A549 (cell line): ENCODE results near the gene SEMA3A. TPM values are rescaled to one million over a fixed set of nuclear protein-coding genes. Genes with fewer than 3 reads are reported as not detected.

Source experiments
- ATAC-seq, 2 experiments: fragments of 200-7000 bp in 1 of 2; fragments of >200 bp in 1 of 2; cut with Nextera tagmentation in 1 of 2; cut with Tn5 transposase in 1 of 2; 3 replicates each; pipeline versions ENCODE4 v1.8.0 to v1.9.1; 2018 to 2020; ENCODE audit warnings: mild to moderate bottlenecking in 1 of 2, moderate library complexity in 1 of 2
- CTCF ChIA-PET: fragments of 300-600 bp; sonication (Branson Sonifier 250); formaldehyde crosslinking; extraction: SDS; loops from one replicate; lab custom pipeline; 2021; ENCODE audit warnings: antibody characterized with exemption, inconsistent platforms; lab: Yijun Ruan, JAX
- POLR2A ChIA-PET: fragments of 350-600 bp; formaldehyde crosslinking; extraction: SDS; loops from one replicate; lab custom pipeline; 2021; ENCODE audit warnings: antibody characterized with exemption, inconsistent platforms; lab: Yijun Ruan, JAX
- DNase-seq, 2 experiments: peaks; one replicate each; pipeline versions ENCODE4 v3.0.0 to v3.0.0-alpha.2; 2011 to 2016; ENCODE audit warnings: low read depth in 1 of 2, low spot score in 1 of 2
- FAIRE-seq: peaks from 2 replicates; lab custom pipeline; 2011; peaks lifted over from hg19 to GRCh38; lab: Jason Lieb, UNC
- H3K27ac ChIP-seq, 2 experiments: fragments of >200 bp; sonication (Bioruptor Twin); formaldehyde crosslinking; 3 replicates each; pipeline ENCODE4 v1.5.1; 2016 to 2017
- H3K4me1 ChIP-seq: fragments of >200 bp; sonication (Bioruptor Twin); formaldehyde crosslinking; 3 replicates; pipeline ENCODE4 v1.6.1; 2016
- H3K4me2 ChIP-seq: fragments of >200 bp; sonication (Bioruptor Twin); formaldehyde crosslinking; 3 replicates; pipeline ENCODE4 v1.6.1; 2016
- H3K4me3 ChIP-seq: fragments of >200 bp; sonication (Bioruptor Twin); formaldehyde crosslinking; 3 replicates; pipeline ENCODE4 v1.5.1; 2016
- H3K9me3 ChIP-seq: fragments of >200 bp; sonication (Bioruptor Twin); formaldehyde crosslinking; 3 replicates; pipeline ENCODE4 v1.6.1; 2016
- BCL3 ChIP-seq: fragments of >200 bp; sonication (Bioruptor Twin); formaldehyde crosslinking; IDR thresholded peaks from 3 replicates; pipeline ENCODE4 v1.6.1; 2016
- BHLHE40 ChIP-seq: IDR thresholded peaks from 2 replicates; pipeline ENCODE4 v1.6.1; 2012; ENCODE audit warnings: low read depth, low read length, inconsistent platforms
- CBX2 ChIP-seq: fragments of 200-600 bp; sonication (generic); IDR thresholded peaks from 2 replicates; pipeline ENCODE4 v1.6.1; 2016; ENCODE audit warnings: low read depth, mild to moderate bottlenecking, borderline replicate concordance
- CBX8 ChIP-seq: fragments of 200-600 bp; sonication (generic); IDR thresholded peaks from 2 replicates; pipeline ENCODE4 v1.6.1; 2016
- CHD4 ChIP-seq: fragments of 200-600 bp; sonication (generic); IDR thresholded peaks from 2 replicates; pipeline ENCODE4 v1.6.1; 2016; ENCODE audit warnings: antibody characterized with exemption, mild to moderate bottlenecking, borderline replicate concordance
- CTCF ChIP-seq: fragments of >200 bp; sonication (Bioruptor Twin); formaldehyde crosslinking; IDR thresholded peaks from 3 replicates; pipeline ENCODE4 v1.5.1; 2016
- EHMT2 ChIP-seq: fragments of 200-600 bp; sonication (generic); IDR thresholded peaks from 2 replicates; pipeline ENCODE4 v1.6.1; 2016; ENCODE audit warnings: antibody characterized with exemption, low read depth, mild to moderate bottlenecking, moderate library complexity
- FOSB ChIP-seq: fragments of 250-450 bp; sonication (Bioruptor Pico); IDR thresholded peaks from 2 replicates; pipeline ENCODE4 v1.5.0; 2020; ENCODE audit warnings: mild to moderate bottlenecking, moderate library complexity
- HEYL ChIP-seq: fragments of 250-450 bp; sonication (Bioruptor Pico); IDR thresholded peaks from 2 replicates; pipeline ENCODE4 v1.8.0; 2021; ENCODE audit warnings: mild to moderate bottlenecking, moderate library complexity
- HOXA7 ChIP-seq: fragments of 250-450 bp; sonication (Bioruptor Pico); IDR thresholded peaks from 2 replicates; pipeline ENCODE4 v1.5.0; 2020; ENCODE audit warnings: mild to moderate bottlenecking, moderate library complexity
- HOXB13 ChIP-seq: fragments of 250-450 bp; sonication (Bioruptor Pico); IDR thresholded peaks from 2 replicates; pipeline ENCODE4 v1.5.0; 2020; ENCODE audit warnings: low read depth, mild to moderate bottlenecking, moderate library complexity
- JUNB ChIP-seq: fragments of >200 bp; sonication (Bioruptor Twin); formaldehyde crosslinking; IDR thresholded peaks from 2 replicates; pipeline ENCODE4 v1.6.1; 2016
- MAZ ChIP-seq: fragments of 150-350 bp; IDR thresholded peaks from 2 replicates; pipeline ENCODE4 v1.6.1; 2014; ENCODE audit warnings: antibody characterized with exemption, low read depth, low read length, borderline replicate concordance
- MYC ChIP-seq: IDR thresholded peaks from 2 replicates; pipeline ENCODE4 v1.6.1; 2012; ENCODE audit warnings: mild to moderate bottlenecking, inconsistent platforms, low read length, improper control_type of control experiment, borderline replicate concordance
- NFE2L2 ChIP-seq: fragments of 150-350 bp; conservative IDR thresholded peaks from 2 replicates; pipeline ENCODE4 v1.6.1; 2014; ENCODE audit warnings: low read length
- NPAS2 ChIP-seq: fragments of 250-450 bp; sonication (Bioruptor Pico); IDR thresholded peaks from 2 replicates; pipeline ENCODE4 v1.8.0; 2022; ENCODE audit warnings: mild to moderate bottlenecking, moderate library complexity, borderline replicate concordance
- NR3C1 ChIP-seq: fragments of >200 bp; sonication (Bioruptor Twin); formaldehyde crosslinking; IDR thresholded peaks from 3 replicates; pipeline ENCODE4 v1.6.1; 2017
- PHF8 ChIP-seq: fragments of 200-600 bp; sonication (generic); IDR thresholded peaks from 2 replicates; pipeline ENCODE4 v1.6.1; 2016; ENCODE audit warnings: low read depth, mild to moderate bottlenecking, antibody characterized with exemption, moderate library complexity, borderline replicate concordance
- POLR2A ChIP-seq: IDR thresholded peaks from 2 replicates; pipeline ENCODE4 v1.6.1; 2012; ENCODE audit warnings: mild to moderate bottlenecking, low read length
- RCOR1 ChIP-seq: fragments of 150-350 bp; IDR thresholded peaks from 2 replicates; pipeline ENCODE4 v1.6.1; 2014; ENCODE audit warnings: antibody characterized with exemption, low read length, low read depth
- RFX5 ChIP-seq: fragments of 450-650 bp; IDR thresholded peaks from 2 replicates; pipeline ENCODE4 v1.7.1; 2014; ENCODE audit warnings: antibody characterized with exemption, mild to moderate bottlenecking, moderate library complexity
- RNF2 ChIP-seq: fragments of 200-600 bp; sonication (generic); IDR thresholded peaks from 2 replicates; pipeline ENCODE4 v1.6.1; 2016; ENCODE audit warnings: low read depth, mild to moderate bottlenecking, antibody characterized with exemption, moderate library complexity, borderline replicate concordance
- SMC3 ChIP-seq: fragments of >200 bp; sonication (Bioruptor Twin); formaldehyde crosslinking; IDR thresholded peaks from 3 replicates; pipeline ENCODE4 v1.6.1; 2018; ENCODE audit warnings: inconsistent platforms
- SREBF2 ChIP-seq: fragments of 450-650 bp; IDR thresholded peaks from 2 replicates; pipeline ENCODE4 v1.6.1; 2014; ENCODE audit warnings: mild to moderate bottlenecking, moderate library complexity
- TFCP2L1 ChIP-seq: fragments of 250-450 bp; sonication (Bioruptor Pico); IDR thresholded peaks from 2 replicates; pipeline ENCODE4 v1.5.0; 2021; ENCODE audit warnings: mild to moderate bottlenecking
- TP53 ChIP-seq: fragments of 250-450 bp; sonication (Bioruptor Pico); IDR thresholded peaks from 2 replicates; pipeline ENCODE4 v1.5.0; 2021; ENCODE audit warnings: mild to moderate bottlenecking, moderate library complexity
- USF2 ChIP-seq: fragments of 450-650 bp; IDR thresholded peaks from 2 replicates; pipeline ENCODE4 v1.6.1; 2014; ENCODE audit warnings: antibody characterized with exemption
- ZNF302 ChIP-seq: fragments of 250-450 bp; sonication (Bioruptor Pico); IDR thresholded peaks from 2 replicates; pipeline ENCODE4 v1.9.0; 2021; ENCODE audit warnings: inconsistent platforms, mild to moderate bottlenecking, moderate library complexity
- ZSCAN20 ChIP-seq: fragments of 250-450 bp; sonication (Bioruptor Pico); IDR thresholded peaks from 2 replicates; pipeline ENCODE4 v1.8.0; 2022; ENCODE audit warnings: mild to moderate bottlenecking, moderate library complexity
- WGBS: methylation state at CpG from one replicate; pipeline ENCODE4 v1.1.6; 2017; ENCODE audit errors: missing lambda C conversion rate; 5-methylcytosine and 5-hydroxymethylcytosine counted together
- polyA plus RNA-seq, 4 experiments: library from polyadenylated mRNA; depleted of rRNA in 3 of 4; stranded (reverse); fragments of >200 nt; fragmentation: RNase III in 1 of 4; extraction: RNeasy Plus Mini Kit Qiagen cat#74134 plus additional on column Dnase treatment in 1 of 4; gene quantifications; 2 replicates in 3 of 4; 3 replicates in 1 of 4; pipeline ENCODE4 v1.2.3, GENCODE V29; 2011 to 2017

SEMA3A gene
- polyA plus RNA-seq, 2 of the 4 experiments (the other 2 are of a cell fraction): 3.6 to 19.1 TPM

- POLR2A ChIA-PET: no interaction called here
- FAIRE-seq (no peak), DNase-seq (no peak), ATAC-seq (no peak)
- H3K4me1 ChIP-seq: no peaks in the 10 kb centered on the region
- no peaks in the 10 kb centered on the region for H3K9me3 ChIP-seq
- no peak overlapping the region for H3K27ac ChIP-seq
- CTCF ChIA-PET: no interaction called here
- 89% methylated on average over 3 of the region's 3 CpGs for WGBS
- H3K4me3 ChIP-seq: no peak overlapping the region
- TF ChIP-seq HOXB13 (no peak), NPAS2 (CRISPR knock-in tag) (no peak), CBX2 (no peak), NR3C1 (no peak), BCL3 (no peak), ZNF302 (CRISPR knock-in tag) (no peak), MYC (no peak), MAZ (no peak), FOSB (CRISPR knock-in tag) (no peak), USF2 (no peak), SMC3 (no peak), RFX5 (no peak), EHMT2 (no peak), POLR2A (no peak), HEYL (CRISPR knock-in tag) (no peak), CBX8 (no peak), HOXA7 (CRISPR knock-in tag) (no peak), RCOR1 (no peak), CTCF (no peak), TFCP2L1 (CRISPR knock-in tag) (no peak)
- no peak overlapping the region for H3K4me2 ChIP-seq
Measured at GRCh38 chr7:84002348-84002747, 192.2 kb downstream of the SEMA3A start.

- H3K27ac ChIP-seq: no peak overlapping the region
- 43% methylated on average over 1 of the region's 1 CpG for WGBS
- CTCF ChIA-PET: interaction anchor here (1.4 kb wide), 1 partner anchor 61 kb away, joined by 5 read pairs; no protein-coding TSS in a partner anchor
- H3K4me1 ChIP-seq: no peaks in the 10 kb centered on the region
- H3K9me3 ChIP-seq: no peaks in the 10 kb centered on the region
- TF ChIP-seq TP53 (no peak), RNF2 (no peak), NFE2L2 (no peak), PHF8 (no peak), CHD4 (no peak), SREBF2 (no peak), POLR2A (no peak), FOSB (CRISPR knock-in tag) (no peak), USF2 (no peak), BCL3 (no peak), CTCF (no peak), ZSCAN20 (CRISPR knock-in tag) (no peak), JUNB (no peak), BHLHE40 (no peak), RCOR1 (no peak)
- no peak for ATAC-seq
- POLR2A ChIA-PET: no interaction called here
- DNase-seq: no peak
- FAIRE-seq: no peak
- no peak overlapping the region for H3K4me3 ChIP-seq
- no peak overlapping the region for H3K4me2 ChIP-seq
Measured at GRCh38 chr7:83996879-83997278, 197.7 kb downstream of the SEMA3A start.
